ENCODE data around the gene LPCAT2.

DNA sequence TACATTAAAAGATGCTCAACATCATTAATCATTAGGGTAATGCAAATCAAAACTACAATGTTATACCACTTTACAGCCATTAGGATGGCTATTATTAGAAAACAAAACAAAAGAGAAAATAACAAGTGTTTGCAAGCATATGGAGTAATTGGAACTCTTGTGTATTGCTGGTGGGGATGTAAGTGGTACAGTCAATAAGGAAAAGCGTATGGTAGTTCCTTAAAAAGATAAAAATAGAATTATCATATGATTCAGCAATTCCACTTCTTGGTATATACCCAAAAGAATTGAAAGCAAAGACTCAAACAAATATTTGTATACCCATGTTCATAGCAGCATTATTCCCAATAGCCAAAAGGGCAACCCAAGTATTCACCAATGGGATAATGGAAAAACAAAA, 56.2 kb downstream of the LPCAT2 start:
- no peak for TF ChIP-seq JUN (CRISPR knock-in tag; IDR thresholded peaks at IDR 0.05)
- no peak for TF ChIP-seq CTCF (IDR thresholded peaks at IDR 0.05)
- TF ChIP-seq ZBTB43 (CRISPR knock-in tag; IDR thresholded peaks at IDR 0.05) = no peak
- TF ChIP-seq, protein P1, sequence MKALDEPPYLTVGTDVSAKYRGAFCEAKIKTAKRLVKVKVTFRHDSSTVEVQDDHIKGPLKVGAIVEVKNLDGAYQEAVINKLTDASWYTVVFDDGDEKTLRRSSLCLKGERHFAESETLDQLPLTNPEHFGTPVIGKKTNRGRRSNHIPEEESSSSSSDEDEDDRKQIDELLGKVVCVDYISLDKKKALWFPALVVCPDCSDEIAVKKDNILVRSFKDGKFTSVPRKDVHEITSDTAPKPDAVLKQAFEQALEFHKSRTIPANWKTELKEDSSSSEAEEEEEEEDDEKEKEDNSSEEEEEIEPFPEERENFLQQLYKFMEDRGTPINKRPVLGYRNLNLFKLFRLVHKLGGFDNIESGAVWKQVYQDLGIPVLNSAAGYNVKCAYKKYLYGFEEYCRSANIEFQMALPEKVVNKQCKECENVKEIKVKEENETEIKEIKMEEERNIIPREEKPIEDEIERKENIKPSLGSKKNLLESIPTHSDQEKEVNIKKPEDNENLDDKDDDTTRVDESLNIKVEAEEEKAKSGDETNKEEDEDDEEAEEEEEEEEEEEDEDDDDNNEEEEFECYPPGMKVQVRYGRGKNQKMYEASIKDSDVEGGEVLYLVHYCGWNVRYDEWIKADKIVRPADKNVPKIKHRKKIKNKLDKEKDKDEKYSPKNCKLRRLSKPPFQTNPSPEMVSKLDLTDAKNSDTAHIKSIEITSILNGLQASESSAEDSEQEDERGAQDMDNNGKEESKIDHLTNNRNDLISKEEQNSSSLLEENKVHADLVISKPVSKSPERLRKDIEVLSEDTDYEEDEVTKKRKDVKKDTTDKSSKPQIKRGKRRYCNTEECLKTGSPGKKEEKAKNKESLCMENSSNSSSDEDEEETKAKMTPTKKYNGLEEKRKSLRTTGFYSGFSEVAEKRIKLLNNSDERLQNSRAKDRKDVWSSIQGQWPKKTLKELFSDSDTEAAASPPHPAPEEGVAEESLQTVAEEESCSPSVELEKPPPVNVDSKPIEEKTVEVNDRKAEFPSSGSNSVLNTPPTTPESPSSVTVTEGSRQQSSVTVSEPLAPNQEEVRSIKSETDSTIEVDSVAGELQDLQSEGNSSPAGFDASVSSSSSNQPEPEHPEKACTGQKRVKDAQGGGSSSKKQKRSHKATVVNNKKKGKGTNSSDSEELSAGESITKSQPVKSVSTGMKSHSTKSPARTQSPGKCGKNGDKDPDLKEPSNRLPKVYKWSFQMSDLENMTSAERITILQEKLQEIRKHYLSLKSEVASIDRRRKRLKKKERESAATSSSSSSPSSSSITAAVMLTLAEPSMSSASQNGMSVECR (CRISPR knock-in tag; IDR thresholded peaks at IDR 0.05; ENCODE audit: borderline replicate concordance) = no peak
- no peak for TF ChIP-seq ZNF219 (CRISPR knock-in tag; IDR thresholded peaks at IDR 0.05; ENCODE audit: borderline replicate concordance)
- TF ChIP-seq E2F1 (CRISPR knock-in tag; IDR thresholded peaks at IDR 0.05) = no peak
- no peak for TF ChIP-seq SP1 (CRISPR knock-in tag; conservative IDR thresholded peaks at IDR 0.05)
- TF ChIP-seq GABPB1 (CRISPR knock-in tag; IDR thresholded peaks at IDR 0.05) = no peak
